ENCODE measurements around the gene PRM1.

PRM1 gene

GRCh38 chr16:11326737-11327276 lies 45.7 kb upstream of the PRM1 start:
- no peak for DNase-seq (ENCODE audit: extremely low spot score)
- CTCF ChIA-PET, result no interaction called here
- POLR2A ChIA-PET, result no interaction called here
- TF ChIP-seq BHLHE40 (IDR thresholded peaks at IDR 0.05; ENCODE audit: borderline replicate concordance) (no peak), ELF4 (IDR thresholded peaks at IDR 0.05) (no peak), PKNOX1 (IDR thresholded peaks at IDR 0.05) (no peak), L3MBTL2 (conservative IDR thresholded peaks at IDR 0.05) (no peak), SP1 (IDR thresholded peaks at IDR 0.05) (no peak), ZNF384 (IDR thresholded peaks at IDR 0.05) (no peak), SUZ12 (IDR thresholded peaks at IDR 0.05) (no peak), NFRKB (IDR thresholded peaks at IDR 0.05) (no peak), LEF1 (IDR thresholded peaks at IDR 0.05; ENCODE audit: borderline replicate concordance) (no peak), HDGF (IDR thresholded peaks at IDR 0.05; ENCODE audit: borderline replicate concordance) (no peak), CTBP1 (IDR thresholded peaks at IDR 0.05; ENCODE audit: borderline replicate concordance) (no peak), TARDBP (IDR thresholded peaks at IDR 0.05) (no peak), ARNT (IDR thresholded peaks at IDR 0.05) (no peak), FOXM1 (IDR thresholded peaks at IDR 0.05; ENCODE audit: borderline replicate concordance) (no peak), FOXA1 (IDR thresholded peaks at IDR 0.05) (no peak), FOXK2 (IDR thresholded peaks at IDR 0.05) (no peak)

GRCh38 chr16:11326084-11326736 lies 45.1 kb upstream of the PRM1 start:
- TF ChIP-seq TARDBP (IDR thresholded peaks at IDR 0.05), result no peak
- no peak for TF ChIP-seq SUZ12 (IDR thresholded peaks at IDR 0.05)
- TF ChIP-seq ZNF384 (IDR thresholded peaks at IDR 0.05), result no peak
- no peak for TF ChIP-seq FOXA1 (IDR thresholded peaks at IDR 0.05)
- TF ChIP-seq PKNOX1 (IDR thresholded peaks at IDR 0.05), result no peak
- no peak for TF ChIP-seq L3MBTL2 (conservative IDR thresholded peaks at IDR 0.05)
- TF ChIP-seq BHLHE40 (IDR thresholded peaks at IDR 0.05; ENCODE audit: borderline replicate concordance), result no peak
- no peak for TF ChIP-seq SP1 (IDR thresholded peaks at IDR 0.05)
- TF ChIP-seq FOXM1 (IDR thresholded peaks at IDR 0.05; ENCODE audit: borderline replicate concordance), result no peak
- DNase-seq (ENCODE audit: extremely low spot score), result no peak
- ChIA-PET POLR2A (no interaction called here), CTCF (no interaction called here)

GRCh38 chr16:11325404-11326083 lies 44.4 kb upstream of the PRM1 start:
- TF ChIP-seq ARNT (IDR thresholded peaks at IDR 0.05) (no peak), ZNF384 (IDR thresholded peaks at IDR 0.05) (no peak), CTBP1 (IDR thresholded peaks at IDR 0.05; ENCODE audit: borderline replicate concordance) (no peak), L3MBTL2 (conservative IDR thresholded peaks at IDR 0.05) (no peak), SP1 (IDR thresholded peaks at IDR 0.05) (no peak), FOXM1 (IDR thresholded peaks at IDR 0.05; ENCODE audit: borderline replicate concordance) (no peak), FOXA1 (IDR thresholded peaks at IDR 0.05) (no peak), ELF4 (IDR thresholded peaks at IDR 0.05) (no peak), FOXK2 (IDR thresholded peaks at IDR 0.05) (no peak), SUZ12 (IDR thresholded peaks at IDR 0.05) (no peak)
- CTCF ChIA-PET, result no interaction called here

GRCh38 chr16:11323551-11324336 lies 42.6 kb upstream of the PRM1 start:
- ChIA-PET CTCF (interaction anchor here (0.6 kb wide), 1 partner anchor 68 kb away, joined by 3 read pairs; no protein-coding TSS in a partner anchor), POLR2A (no interaction called here)
- TF ChIP-seq SUZ12 (IDR thresholded peaks at IDR 0.05), result no peak
- DNase-seq (ENCODE audit: extremely low spot score), result no peak

More at GRCh38 chr16:11325404-11326083, 44.4 kb upstream of the PRM1 start:
- POLR2A ChIA-PET, result no interaction called here
- DNase-seq (ENCODE audit: extremely low spot score), result no peak

- no peak for DNase-seq (ENCODE audit: extremely low spot score)
- ChIA-PET POLR2A (no interaction called here), CTCF (no interaction called here)
- TF ChIP-seq L3MBTL2 (conservative IDR thresholded peaks at IDR 0.05) (no peak), SP1 (IDR thresholded peaks at IDR 0.05) (no peak), FOXK2 (IDR thresholded peaks at IDR 0.05) (no peak), ARNT (IDR thresholded peaks at IDR 0.05) (no peak), NFRKB (IDR thresholded peaks at IDR 0.05) (no peak), FOXM1 (IDR thresholded peaks at IDR 0.05; ENCODE audit: borderline replicate concordance) (no peak), HDGF (IDR thresholded peaks at IDR 0.05; ENCODE audit: borderline replicate concordance) (no peak), ZNF384 (IDR thresholded peaks at IDR 0.05) (no peak), PKNOX1 (IDR thresholded peaks at IDR 0.05) (no peak), BHLHE40 (IDR thresholded peaks at IDR 0.05; ENCODE audit: borderline replicate concordance) (no peak), LEF1 (IDR thresholded peaks at IDR 0.05; ENCODE audit: borderline replicate concordance) (no peak), SUZ12 (IDR thresholded peaks at IDR 0.05) (no peak), ELF4 (IDR thresholded peaks at IDR 0.05) (no peak), CTBP1 (IDR thresholded peaks at IDR 0.05; ENCODE audit: borderline replicate concordance) (no peak), TARDBP (IDR thresholded peaks at IDR 0.05) (no peak), FOXA1 (IDR thresholded peaks at IDR 0.05) (no peak)
Measured at GRCh38 chr16:11322823-11323222, 41.7 kb upstream of the PRM1 start.
